NCI-H510A treated with DMSO at 0.1 percent for 48 hours (cell line): ENCODE results near the gene SHLD1.
A peak's percentile ranks its signal among the peaks of the same experiment; 100 is the strongest.

Source experiments
- DNase-seq: peaks from one replicate; lab custom pipeline; 2025; lab: John Stamatoyannopoulos, UW

The SHLD1 gene

DNA sequence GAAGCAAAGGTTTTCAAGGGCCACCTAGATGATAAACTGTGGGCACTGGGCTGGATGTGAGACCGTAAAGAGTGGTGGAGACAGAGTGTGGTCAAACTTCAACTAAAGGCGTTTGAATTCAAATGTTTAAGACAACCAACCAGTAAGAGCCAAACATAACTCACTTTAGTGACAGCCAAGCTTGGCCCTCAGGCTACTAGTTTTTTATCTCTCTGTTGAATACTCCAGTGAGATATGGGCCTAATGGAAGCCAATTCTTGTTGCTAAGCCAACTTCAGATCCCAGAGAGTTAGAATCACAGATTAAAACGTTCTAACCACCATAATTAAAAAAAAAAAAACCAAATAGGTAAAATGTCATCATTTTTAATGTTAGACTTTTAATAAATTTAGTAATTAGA is 142.9 kb downstream of the SHLD1 start:
- DNase-seq = no peak

DNA sequence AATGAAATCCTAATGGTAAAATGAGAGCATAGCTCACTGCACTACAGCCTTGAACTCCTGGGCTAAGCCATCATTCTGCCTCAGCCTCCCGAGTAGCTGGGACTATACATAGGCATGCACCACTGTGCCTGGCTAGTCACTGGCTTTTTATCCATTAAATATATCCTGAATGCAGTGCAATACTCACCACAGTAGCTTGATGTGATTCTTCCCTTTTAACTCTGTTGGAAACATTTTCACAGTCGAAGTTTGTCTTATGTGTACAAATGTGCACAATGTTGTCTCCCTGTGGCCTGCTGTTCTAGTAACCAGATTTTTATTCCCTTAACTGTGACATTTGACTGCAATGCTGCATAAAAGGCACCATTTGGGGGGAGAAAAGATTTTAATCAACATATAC is 143.4 kb downstream of the SHLD1 start:
- no peak for DNase-seq

DNA sequence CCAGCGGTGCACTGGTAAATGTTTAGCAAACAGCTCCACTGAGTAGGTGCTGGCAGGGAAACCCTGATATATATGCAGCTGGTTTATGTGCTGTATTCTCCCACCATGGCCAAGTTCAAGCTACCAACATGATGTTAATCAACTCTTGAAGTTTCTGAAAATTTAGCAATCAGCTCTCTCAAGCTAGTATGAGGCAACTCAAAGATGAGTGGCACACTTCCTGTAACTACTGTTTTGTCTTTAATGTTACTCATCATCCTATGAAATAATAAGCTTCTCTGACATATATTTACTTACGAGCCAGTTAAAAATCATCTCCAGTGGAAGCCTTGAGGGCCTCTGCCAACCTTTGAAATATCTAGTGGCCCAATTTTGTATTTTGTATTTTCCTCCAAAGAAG is 145.4 kb downstream of the SHLD1 start:
- DNase-seq = no peak

DNA sequence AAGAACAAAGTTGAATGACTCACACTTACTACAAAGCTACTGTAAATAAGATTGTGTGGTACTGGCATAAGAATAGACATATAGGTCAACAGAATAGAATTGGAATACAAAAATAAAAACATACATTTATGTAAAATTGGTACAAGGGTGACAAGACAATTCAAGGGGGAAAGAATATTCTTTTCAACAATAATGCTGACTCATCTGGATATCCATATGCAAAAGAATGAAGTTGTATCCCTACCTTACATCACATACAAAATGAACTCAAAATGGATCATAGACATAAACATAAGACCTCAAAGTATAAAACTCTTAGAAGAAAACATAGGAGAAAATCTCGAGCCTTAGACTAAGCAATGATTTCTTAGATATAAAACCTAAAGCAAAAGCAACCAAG is 149.2 kb downstream of the SHLD1 start:
- DNase-seq = no peak

DNA sequence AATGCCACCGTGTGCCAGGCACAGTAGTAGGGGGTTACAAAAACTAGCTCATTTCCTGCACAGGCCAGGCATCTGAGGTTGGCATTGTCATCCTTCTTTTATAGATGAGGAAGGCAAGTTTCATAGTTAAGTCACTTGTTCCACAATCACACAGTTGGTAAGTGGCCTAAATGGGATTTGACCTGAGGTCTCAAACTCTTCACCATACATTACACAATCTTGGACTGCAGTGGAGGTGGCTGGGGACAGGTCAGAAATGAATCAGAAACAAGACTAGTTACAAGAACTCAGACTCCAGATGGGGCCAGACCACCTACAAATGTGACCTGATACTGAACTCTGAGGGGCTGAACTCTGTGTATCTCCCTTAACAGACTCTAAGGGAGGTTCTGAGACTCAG is 150.7 kb downstream of the SHLD1 start:
- DNase-seq = no peak

DNA sequence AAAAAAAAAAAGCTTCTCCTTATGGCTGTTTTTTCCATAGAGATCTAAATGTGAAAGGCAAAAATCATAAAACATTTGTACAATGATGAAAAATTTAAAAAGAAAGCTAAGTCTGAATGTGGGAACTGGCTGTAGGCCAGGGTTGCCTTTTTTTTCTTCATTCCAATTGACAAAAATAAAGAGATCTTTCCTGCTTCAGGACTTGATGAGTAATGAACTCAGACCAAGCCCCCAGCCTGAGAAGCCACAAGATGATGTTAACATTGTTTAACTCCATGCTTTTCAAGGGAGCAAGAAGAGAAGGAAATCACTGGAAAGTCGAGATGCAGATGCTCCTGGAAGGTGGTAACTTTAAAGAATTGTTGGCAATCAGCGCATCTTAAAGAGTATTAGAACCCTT is 158.8 kb downstream of the SHLD1 start:
- no peak for DNase-seq

DNA sequence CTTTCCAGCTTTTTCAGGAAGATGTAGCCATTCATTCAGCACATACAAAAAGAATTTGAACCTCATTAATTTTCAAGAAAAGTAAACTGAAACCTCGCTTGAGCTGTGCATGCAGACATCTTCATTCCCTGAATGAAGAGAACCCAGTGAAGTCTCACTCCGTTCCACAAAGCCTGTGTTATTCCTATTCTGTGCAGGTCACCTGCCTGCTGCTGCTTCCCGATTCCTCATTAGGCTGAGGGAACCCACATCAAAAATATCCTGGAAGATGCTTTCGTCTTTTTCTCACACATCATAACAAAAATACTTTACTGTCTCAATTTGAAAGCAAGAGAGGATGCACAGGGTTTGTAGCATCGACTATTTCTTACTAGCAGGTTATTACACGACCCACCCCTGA is 160.0 kb downstream of the SHLD1 start:
- DNase-seq = peak; percentile 63

DNA sequence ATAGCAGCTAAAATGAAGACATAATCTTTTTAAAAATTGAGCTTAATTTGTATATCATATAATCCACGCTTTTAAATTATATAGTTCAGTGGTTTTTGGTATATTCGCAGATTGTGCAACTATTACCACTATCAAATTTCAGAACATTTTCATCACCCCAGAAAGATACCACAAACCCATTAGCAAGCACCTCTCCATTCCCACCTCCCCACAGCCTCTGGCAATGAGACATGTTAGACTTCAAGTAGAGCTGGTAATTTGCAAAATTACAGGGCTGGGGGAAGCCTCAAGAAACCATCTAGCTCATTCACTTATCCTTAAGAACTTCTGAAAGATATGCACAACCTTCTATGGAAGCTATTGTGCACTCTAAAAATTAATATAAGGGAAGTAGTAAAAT is 163.0 kb downstream of the SHLD1 start:
- no peak for DNase-seq
